Neural cell (in vitro differentiated cells): Measurements from ENCODE around the gene CPA5. TPM values are rescaled to one million over a fixed set of nuclear protein-coding genes. Genes with fewer than 3 reads are reported as not detected.

ENCODE experiments used
- H2AFZ ChIP-seq: fragments of 200-600, 300-800 bp; sonication (generic), shearing (Covaris generic); 2 replicates; pipeline ENCODE4 v1.6.0; 2014; ENCODE audit warnings: low read depth, mild to moderate bottlenecking, antibody characterized with exemption, low read length, moderate library complexity
- H3F3A ChIP-seq: fragments of 200-600 bp; shearing (Covaris generic); 2 replicates; pipeline ENCODE4 v1.6.1; 2016; ENCODE audit warnings: mild to moderate bottlenecking, moderate library complexity, mixed read lengths, antibody characterized with exemption, low read length; ENCODE audit not compliant: insufficient read depth, poor library complexity, severe bottlenecking
- H3K27ac ChIP-seq: fragments of 200-600, 300-800 bp; sonication (generic), shearing (Covaris generic); 2 replicates; pipeline ENCODE4 v1.5.1; 2014; ENCODE audit warnings: mild to moderate bottlenecking, low read length, moderate library complexity
- H3K27me3 ChIP-seq: fragments of 300-800, 200-600 bp; sonication (generic), shearing (Covaris generic); 2 replicates; pipeline ENCODE4 v1.6.0; 2014; ENCODE audit warnings: mild to moderate bottlenecking, low read depth, low read length, moderate library complexity; ENCODE audit not compliant: insufficient read depth
- H3K36me3 ChIP-seq: fragments of 300-800, 200-600 bp; sonication (generic), shearing (Covaris generic); 2 replicates; pipeline ENCODE4 v1.5.1; 2014; ENCODE audit warnings: mild to moderate bottlenecking, antibody characterized with exemption, low read length, moderate library complexity; ENCODE audit not compliant: insufficient read depth
- H3K4me2 ChIP-seq: fragments of 300-800, 200-600 bp; sonication (generic), shearing (Covaris generic); 2 replicates; pipeline ENCODE4 v1.6.0; 2014; ENCODE audit warnings: mild to moderate bottlenecking, low read length
- H3K4me3 ChIP-seq: fragments of 300-800, 200-600 bp; sonication (generic), shearing (Covaris generic); 2 replicates; pipeline ENCODE4 v1.5.1; 2014; ENCODE audit warnings: mild to moderate bottlenecking, low read length, moderate library complexity
- H3K79me2 ChIP-seq: fragments of 200-600 bp; shearing (Covaris generic); replicated peaks from 2 replicates; pipeline ENCODE4 v1.6.0; 2014; ENCODE audit warnings: mild to moderate bottlenecking, low read length, moderate library complexity; ENCODE audit not compliant: insufficient read depth
- H3K9ac ChIP-seq: fragments of 300-800, 200-600 bp; sonication (generic), shearing (Covaris generic); 2 replicates; pipeline ENCODE4 v1.6.1; 2016; ENCODE audit warnings: mild to moderate bottlenecking, low read length, mixed read lengths
- H3K9me2 ChIP-seq: fragments of 200-600 bp; shearing (Covaris generic); 2 replicates; pipeline ENCODE4 v1.6.1; 2016; ENCODE audit warnings: mild to moderate bottlenecking, low read length, mixed read lengths; ENCODE audit not compliant: insufficient read depth
- H3K9me3 ChIP-seq: fragments of 200-600, 300-800 bp; sonication (generic), shearing (Covaris generic); 2 replicates; pipeline ENCODE4 v1.6.1; 2016; ENCODE audit warnings: mild to moderate bottlenecking, mixed run types, low read length, moderate library complexity, mixed read lengths
- H4K20me1 ChIP-seq: fragments of 200-600 bp; shearing (Covaris generic); 2 replicates; pipeline ENCODE4 v1.6.1; 2016; ENCODE audit warnings: mild to moderate bottlenecking, mixed run types; ENCODE audit not compliant: insufficient read depth
- CTCF ChIP-seq: fragments of 450-650 bp; IDR thresholded peaks from 2 replicates; pipeline ENCODE4 v1.5.1; 2014; ENCODE audit warnings: antibody characterized with exemption, mild to moderate bottlenecking, moderate library complexity; ENCODE audit not compliant: poor library complexity, severe bottlenecking
- EP300 ChIP-seq: fragments of 450-650 bp; conservative IDR thresholded peaks from 2 replicates; pipeline ENCODE4 v1.6.1; 2014; ENCODE audit warnings: antibody characterized with exemption, mild to moderate bottlenecking, moderate library complexity; ENCODE audit not compliant: poor library complexity, severe bottlenecking
- MXI1 ChIP-seq: fragments of 450-650 bp; conservative IDR thresholded peaks from 2 replicates; pipeline ENCODE4 v1.6.1; 2014; ENCODE audit warnings: antibody characterized with exemption, mild to moderate bottlenecking; ENCODE audit not compliant: poor library complexity, severe bottlenecking
- POLR2AphosphoS5 ChIP-seq: IDR thresholded peaks from 2 replicates; pipeline ENCODE4 v1.6.1; 2012
- RAD21 ChIP-seq: fragments of 450-650 bp; conservative IDR thresholded peaks from 2 replicates; pipeline ENCODE4 v1.6.1; 2014; ENCODE audit warnings: antibody characterized with exemption, mild to moderate bottlenecking, moderate library complexity
- REST ChIP-seq: IDR thresholded peaks from 2 replicates; pipeline ENCODE4 v1.6.1; 2012; ENCODE audit warnings: borderline replicate concordance
- SMC3 ChIP-seq: fragments of 450-650 bp; conservative IDR thresholded peaks from 2 replicates; pipeline ENCODE4 v1.6.1; 2014; ENCODE audit warnings: antibody characterized with exemption, mild to moderate bottlenecking, moderate library complexity; ENCODE audit not compliant: poor library complexity
- TAF1 ChIP-seq: IDR thresholded peaks from 2 replicates; pipeline ENCODE4 v1.6.1; 2012; ENCODE audit warnings: low read depth
- polyA plus RNA-seq: library from polyadenylated mRNA; depleted of rRNA; stranded (reverse); fragments of >200 nt; gene quantifications from 2 replicates; pipeline ENCODE4 v1.2.3, GENCODE V29; 2014

CPA5 gene
- polyA plus RNA-seq, 1 donor from 2014 or later, result not detected

- no peak for TF ChIP-seq TAF1
- TF ChIP-seq EP300, result no peak
- TF ChIP-seq CTCF, result no peak
- TF ChIP-seq REST, result peak; percentile 15
- Histone ChIP-seq H3K79me2 (no peaks in the 10 kb centered on the region), H3K9ac (peak overlapping the region; percentile 82), H2AFZ (no peak overlapping the region), H3K36me3 (no peaks in the 10 kb centered on the region), H4K20me1 (no peaks in the 10 kb centered on the region), H3K27ac (peak overlapping the region; percentile 99), H3K9me2 (no peaks in the 10 kb centered on the region), H3K9me3 (no peaks in the 10 kb centered on the region), H3K4me2 (no peak overlapping the region), H3F3A (peaks cover 11% of the 10 kb centered on the region), H3K4me3 (peak overlapping the region; percentile 54), H3K27me3 (no peaks in the 10 kb centered on the region)
Measured at GRCh38 chr7:130353196-130353595, 8.6 kb downstream of the CPA5 start.

DNA sequence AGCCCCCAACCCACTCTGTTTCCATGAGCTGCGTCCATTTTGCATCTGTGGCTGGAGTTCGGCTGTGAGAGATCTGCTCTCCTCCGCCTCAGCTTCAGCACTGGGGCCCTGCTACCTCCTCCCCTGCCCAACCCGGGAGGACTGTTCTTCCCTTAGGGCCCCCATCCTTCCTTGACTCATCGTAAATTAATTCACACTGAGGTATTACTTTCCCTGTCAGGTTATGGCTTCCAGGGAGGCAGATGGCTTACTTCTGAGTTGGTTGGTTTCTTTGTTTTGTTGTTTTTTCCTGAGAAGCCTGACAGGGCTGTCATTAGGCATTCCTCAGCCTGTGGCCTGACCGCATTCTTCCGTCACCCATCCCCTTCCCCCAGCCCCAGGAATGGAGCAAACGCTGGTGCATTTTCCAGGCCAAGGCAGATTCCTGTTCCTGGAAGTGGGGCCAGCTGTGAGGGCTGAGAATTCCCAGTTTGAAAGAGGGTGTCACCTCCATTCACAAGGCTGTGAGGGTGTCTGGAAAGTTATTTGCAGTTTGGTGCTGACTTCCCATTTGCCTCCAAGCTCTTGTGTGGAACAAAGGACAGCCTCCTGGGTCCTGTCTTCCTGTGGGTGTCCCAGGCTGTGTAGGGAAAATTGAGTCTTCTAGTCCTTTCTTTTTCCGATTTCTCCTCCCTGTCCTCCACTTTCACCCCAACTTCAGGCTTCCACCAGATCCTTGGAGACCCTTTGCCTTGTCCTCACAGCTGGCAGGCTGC lies 11.7 kb downstream of the CPA5 start:
- Histone ChIP-seq H3K27ac (peak overlapping the region; percentile 99), H3F3A (peaks cover 11% of the 10 kb centered on the region), H2AFZ (no peak overlapping the region), H4K20me1 (no peaks in the 10 kb centered on the region), H3K9ac (peak overlapping the region; percentile 51), H3K36me3 (no peaks in the 10 kb centered on the region), H3K79me2 (no peaks in the 10 kb centered on the region), H3K4me3 (no peak overlapping the region), H3K4me2 (no peak overlapping the region), H3K9me3 (no peaks in the 10 kb centered on the region), H3K27me3 (no peaks in the 10 kb centered on the region), H3K9me2 (no peaks in the 10 kb centered on the region)
- TF ChIP-seq MXI1 (no peak), RAD21 (peak; percentile 28), CTCF (no peak), POLR2AphosphoS5 (peak; percentile 77), SMC3 (peak; percentile 30), REST (peak; percentile 100), EP300 (peak; percentile 72)
